ENCODE data around the gene BYSL. TPM values are rescaled to one million over a fixed set of nuclear protein-coding genes. Genes with fewer than 3 reads are reported as not detected.
"Not testable (repeated sequence)": the region's sequence is repeated elsewhere in the genome, so short reads cannot be mapped to it uniquely, and the experiment has no call there.

The BYSL gene
- total RNA-seq, 1 donor from 2014 or later, result 15.1 TPM

- DNase-seq (ENCODE audit: low read depth in 2 of 2), result peak; percentile 80 to 88
Observed at GRCh38 chr6:41941280-41942066, 20.2 kb downstream of the BYSL start, which contains the start of gene CCND3. Gene CCND3, minus strand, starts transcription at chr6:41941808. Its CDS starts 159 bp downstream, at chr6:41941649.

DNA sequence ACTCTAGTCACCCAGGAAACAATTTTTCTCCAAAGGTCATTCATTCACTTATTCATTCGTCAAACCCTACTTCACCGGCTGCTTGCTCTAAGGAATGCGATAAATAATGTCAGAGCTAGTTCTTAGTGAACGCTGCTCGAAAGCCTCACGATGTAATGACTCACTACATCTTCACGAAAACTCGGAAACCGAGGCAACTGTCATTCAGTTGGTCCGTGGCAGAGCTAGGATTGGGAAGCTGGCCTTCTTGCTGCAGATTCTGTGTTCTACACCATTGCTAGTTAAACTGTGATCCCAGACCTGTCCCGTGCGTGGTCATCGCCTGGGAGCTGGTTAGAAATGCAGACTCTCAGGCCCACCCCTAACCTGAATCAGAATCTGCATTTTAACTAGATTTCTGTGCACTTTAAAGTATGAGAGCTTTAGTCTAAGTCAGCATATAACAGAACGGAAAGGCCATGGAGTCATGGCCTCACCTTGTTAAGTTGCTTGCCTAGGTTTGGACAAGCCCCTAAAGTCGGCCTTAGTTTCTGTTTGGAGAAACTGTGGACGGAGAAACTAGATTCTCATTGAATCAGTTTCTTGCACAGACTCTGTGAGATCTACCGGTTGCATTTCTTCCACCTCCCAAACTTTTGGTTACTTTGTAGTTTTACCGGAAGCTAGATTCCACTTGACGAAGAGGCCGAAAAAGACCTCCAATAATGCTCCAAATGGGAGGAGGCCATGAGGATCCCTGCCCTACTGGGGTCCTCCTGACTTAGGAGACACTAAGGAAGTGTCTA lies 21.0 kb downstream of the BYSL start:
- peak in 1 of 2 donors; percentile 87 for DNase-seq (ENCODE audit: low read depth in 2 of 2)

DNA sequence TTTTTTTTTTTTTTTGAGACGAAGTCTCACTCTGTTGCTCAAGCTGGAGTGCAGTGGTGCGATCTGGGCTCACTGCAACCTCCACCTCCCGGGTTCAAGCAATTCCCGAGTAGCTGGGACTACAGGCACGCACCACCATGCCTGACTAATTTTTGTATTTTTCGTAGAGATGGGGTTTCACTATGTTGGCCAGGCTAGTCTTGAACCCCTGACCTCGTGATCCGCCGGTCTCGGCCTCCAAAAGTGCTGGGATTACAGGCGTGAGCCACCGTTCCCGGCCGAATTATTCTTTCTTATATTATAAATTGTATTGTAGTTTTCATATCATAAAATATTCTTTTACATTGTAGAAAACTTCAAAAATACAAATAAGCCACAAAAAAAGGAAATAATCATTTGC lies 21.6 kb downstream of the BYSL start:
- not testable (repeated sequence) for DNase-seq (ENCODE audit: low read depth in 2 of 2)

DNA sequence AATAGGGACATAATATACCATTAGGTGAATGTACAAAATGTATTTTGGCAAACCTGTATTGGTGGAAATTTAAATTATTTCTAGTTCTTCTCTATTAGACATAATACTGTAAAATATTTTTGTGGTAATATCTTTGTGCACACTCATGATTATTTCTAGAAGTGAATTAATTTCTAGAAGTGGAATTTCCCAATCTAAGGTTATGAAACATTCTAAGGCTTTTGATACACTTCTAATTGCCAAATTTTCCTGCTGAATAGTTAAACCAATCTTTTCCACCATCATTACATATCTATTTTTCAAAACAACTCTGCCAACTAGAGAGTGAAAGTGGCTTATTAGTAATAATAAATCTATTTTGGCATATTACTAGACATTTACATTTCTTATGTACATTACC lies 22.2 kb downstream of the BYSL start:
- DNase-seq (ENCODE audit: low read depth in 2 of 2), result no peak

DNA sequence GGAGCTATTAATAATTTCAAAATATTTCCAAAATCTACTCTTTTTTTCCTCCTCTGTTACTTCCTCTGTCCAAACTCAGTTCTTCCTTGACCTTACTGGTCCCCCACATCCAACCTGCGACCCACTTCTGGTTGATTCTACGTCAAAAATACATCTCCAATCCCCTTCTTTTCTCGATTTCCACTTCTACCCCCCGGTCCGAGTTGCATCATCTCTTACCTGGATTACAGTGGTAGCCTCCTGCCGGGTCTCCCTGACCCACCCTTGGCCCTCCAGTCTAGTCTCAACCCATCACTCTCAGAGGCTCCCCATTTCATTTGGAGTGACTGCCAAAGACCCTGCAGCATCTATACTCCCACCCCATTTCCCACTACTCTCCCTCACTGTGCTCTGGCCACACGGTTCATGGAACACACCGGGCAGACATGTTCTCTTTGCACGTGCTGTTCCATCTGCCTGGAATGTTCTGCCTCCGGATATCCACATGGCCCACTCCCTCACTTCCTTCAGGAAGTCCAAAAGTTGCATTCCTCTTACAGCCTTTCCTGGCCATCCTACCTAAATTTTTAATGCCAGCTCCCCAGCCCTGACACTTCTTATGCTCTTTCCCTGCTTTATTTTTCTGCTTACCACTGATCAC lies 26.4 kb downstream of the BYSL start:
- DNase-seq (ENCODE audit: low read depth in 2 of 2), result peak; percentile 45 to 87

- DNase-seq (ENCODE audit: low read depth in 2 of 2), result no peak
Observed at GRCh38 chr6:41954668-41955067, 33.4 kb downstream of the BYSL start.

DNA sequence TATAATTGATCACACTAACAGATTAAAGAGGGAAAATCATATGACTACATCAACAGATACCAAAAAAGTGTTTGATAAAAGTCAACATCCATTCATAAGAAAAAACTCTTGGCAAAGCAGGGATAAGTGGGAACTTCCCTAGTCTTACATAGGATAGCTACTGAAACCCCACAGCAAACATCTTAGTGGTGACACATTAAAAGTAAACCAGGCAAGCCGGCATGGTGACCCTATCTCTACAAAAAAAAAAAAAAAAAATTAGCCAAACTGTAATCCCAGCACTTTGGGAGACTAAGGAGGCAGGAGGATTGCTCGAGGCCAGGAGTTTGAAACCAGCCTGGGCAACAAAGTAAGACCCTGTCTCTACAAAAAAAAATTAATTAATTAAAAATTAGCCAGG lies 34.1 kb downstream of the BYSL start:
- DNase-seq (ENCODE audit: low read depth in 2 of 2), result no peak

- no peak for DNase-seq (ENCODE audit: low read depth in 2 of 2)
Observed at GRCh38 chr6:41957117-41957516, 35.8 kb downstream of the BYSL start.

- DNase-seq (ENCODE audit: low read depth in 2 of 2), result no peak
Observed at GRCh38 chr6:41958022-41958856, 36.9 kb downstream of the BYSL start.

- no peak for DNase-seq (ENCODE audit: low read depth in 2 of 2)
Observed at GRCh38 chr6:41960028-41960427, 38.7 kb downstream of the BYSL start.

DNA sequence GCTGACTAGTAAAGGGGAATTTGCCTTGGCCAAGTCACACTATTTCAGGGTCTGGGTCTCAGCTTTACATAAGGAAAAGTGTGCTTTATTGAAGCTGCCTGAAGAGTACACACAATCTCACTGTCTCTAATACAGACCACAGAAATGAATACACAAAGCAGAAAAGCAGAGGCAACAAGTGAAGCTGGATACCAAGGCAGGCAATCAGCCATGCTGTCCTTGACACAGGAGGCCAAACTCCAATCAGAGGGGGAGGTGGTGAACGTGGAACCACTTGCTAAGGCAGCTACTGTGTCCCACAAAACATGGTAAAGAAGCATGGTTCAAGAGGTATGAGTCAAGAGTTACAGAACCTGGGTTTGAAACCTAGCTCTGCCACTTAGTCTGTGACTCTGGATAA lies 42.1 kb downstream of the BYSL start:
- DNase-seq (ENCODE audit: low read depth in 2 of 2), result no peak

DNA sequence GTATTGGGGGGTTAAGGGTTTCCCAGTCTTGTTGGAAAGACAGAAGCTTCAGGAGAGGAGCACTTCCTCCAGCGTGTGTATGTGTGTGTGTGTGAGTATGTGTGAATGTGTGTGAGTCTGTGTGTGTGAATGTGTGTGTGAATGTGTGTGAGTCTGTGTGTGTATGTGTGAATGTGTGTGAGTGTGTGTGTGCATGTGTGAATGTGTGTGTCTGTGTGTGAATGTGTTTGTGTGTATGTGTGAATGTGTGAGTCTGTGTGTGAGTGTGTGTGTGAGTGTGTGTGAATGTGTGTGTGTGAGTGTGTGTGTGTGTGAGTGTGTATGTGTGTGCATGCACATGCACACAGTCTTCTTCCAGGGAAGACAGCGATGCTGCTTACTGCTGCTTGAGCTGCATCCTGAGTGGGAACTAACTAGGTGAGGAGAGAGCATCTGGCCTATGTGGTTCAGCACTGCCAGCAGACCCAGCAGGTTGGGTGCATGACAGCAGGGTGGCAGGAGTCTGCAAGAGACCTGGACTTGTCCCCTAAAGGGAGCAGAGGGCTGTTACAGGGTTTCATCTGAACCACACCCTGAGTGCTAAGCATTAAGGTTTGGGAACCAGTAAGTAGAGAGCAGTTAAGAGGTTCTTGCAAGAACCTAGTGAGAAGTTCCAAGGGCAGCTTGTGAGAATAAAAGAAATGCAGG lies 43.0 kb downstream of the BYSL start:
- DNase-seq (ENCODE audit: low read depth in 2 of 2), result no peak

GRCh38 chr6:41965429-41966213 lies 44.3 kb downstream of the BYSL start:
- peak in 1 of 2 donors; percentile 62 for DNase-seq (ENCODE audit: low read depth in 2 of 2)

GRCh38 chr6:41966214-41966920 lies 45.1 kb downstream of the BYSL start:
- no peak for DNase-seq (ENCODE audit: low read depth in 2 of 2)

GRCh38 chr6:41966961-41967311 lies 45.6 kb downstream of the BYSL start:
- peak; percentile 50 to 87 for DNase-seq (ENCODE audit: low read depth in 2 of 2)

GRCh38 chr6:41967312-41968287 lies 46.3 kb downstream of the BYSL start:
- DNase-seq (ENCODE audit: low read depth in 2 of 2), result peak in 1 of 2 donors; percentile 48

DNA sequence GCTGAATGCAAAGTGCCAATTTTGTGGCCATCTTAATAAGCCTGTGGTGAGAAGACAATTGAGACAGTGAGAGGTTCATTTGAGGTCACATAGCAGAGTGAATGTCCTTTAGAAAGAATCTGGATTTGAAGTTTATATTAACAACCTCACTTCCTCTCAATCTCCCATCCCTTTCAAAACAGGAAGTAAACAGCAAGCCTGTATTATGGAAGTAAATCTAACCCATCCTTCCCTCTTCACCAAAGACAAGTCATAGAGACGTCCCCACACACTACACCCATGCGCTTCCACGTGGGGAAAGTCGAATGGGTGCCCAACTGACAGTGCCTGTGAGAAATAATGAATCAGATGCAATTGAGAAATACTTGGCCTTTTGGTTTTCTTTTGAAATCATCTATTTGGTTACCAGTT lies 49.1 kb downstream of the BYSL start:
- peak; percentile 40 to 58 for DNase-seq (ENCODE audit: low read depth in 2 of 2)

DNA sequence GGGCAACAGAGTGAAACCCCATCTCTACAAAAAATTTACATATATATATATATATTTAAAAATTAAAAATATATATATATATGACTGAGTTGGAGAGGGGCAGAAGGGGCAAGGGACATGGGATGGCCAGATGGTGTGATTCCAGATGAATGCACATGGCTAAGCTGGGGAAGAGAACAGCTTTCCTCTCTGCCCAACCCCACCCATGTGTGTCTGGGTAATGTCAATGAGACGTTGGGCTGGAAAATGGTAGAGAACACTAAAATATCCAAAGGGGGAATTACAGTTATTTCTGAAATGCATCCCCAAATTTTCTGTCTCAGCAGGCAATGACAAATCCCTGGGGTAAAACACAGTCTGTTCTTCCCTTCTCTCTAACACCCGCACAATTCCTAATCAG lies 51.5 kb downstream of the BYSL start:
- no peak for DNase-seq (ENCODE audit: low read depth in 2 of 2)

Measured in lung microvascular endothelial cell (primary cell).